Epithelial cell of esophagus (primary cell): ENCODE measurements around the gene MRTO4.
"Not testable (repeated sequence)": the region's sequence is repeated elsewhere in the genome, so short reads cannot be mapped to it uniquely, and the experiment has no call there.

Source experiments
- DNase-seq: peaks from one replicate; pipeline ENCODE4 v3.0.0; 2010; ENCODE audit warnings: low read depth
- H3K4me3 ChIP-seq: 2 replicates; pipeline ENCODE4 v1.5.1; 2011; ENCODE audit warnings: mild to moderate bottlenecking, low read length, control low read depth
- CTCF ChIP-seq: IDR thresholded peaks from 2 replicates; pipeline ENCODE4 v1.5.1; 2011; ENCODE audit warnings: low read depth, mild to moderate bottlenecking, low read length, control low read depth, inconsistent platforms; ENCODE audit not compliant: insufficient read depth; ENCODE audit errors: missing control alignments

MRTO4 gene

GRCh38 chr1:19229229-19229628, 22.4 kb upstream of the MRTO4 start:
- no peak for TF ChIP-seq CTCF
- no peak overlapping the region for H3K4me3 ChIP-seq
- DNase-seq = no peak

GRCh38 chr1:19229828-19230325, 21.7 kb upstream of the MRTO4 start:
- H3K4me3 ChIP-seq = no peak overlapping the region
- TF ChIP-seq CTCF = no peak
- no peak for DNase-seq

GRCh38 chr1:19231736-19232523, 19.7 kb upstream of the MRTO4 start:
- H3K4me3 ChIP-seq, DNase-seq: not testable (repeated sequence)

- peak; percentile 15 for TF ChIP-seq CTCF
- DNase-seq = no peak
- no peak overlapping the region for H3K4me3 ChIP-seq
Observed at GRCh38 chr1:19232524-19232846, 19.1 kb upstream of the MRTO4 start.

- no peak for TF ChIP-seq CTCF
Observed at GRCh38 chr1:19234224-19234623, 17.4 kb upstream of the MRTO4 start.

GRCh38 chr1:19239876-19240275, 11.7 kb upstream of the MRTO4 start:
- no peak for TF ChIP-seq CTCF
- no peak for DNase-seq

More at GRCh38 chr1:19234224-19234623, 17.4 kb upstream of the MRTO4 start:
- H3K4me3 ChIP-seq = no peak overlapping the region
- DNase-seq = no peak

GRCh38 chr1:19240673-19241538, 10.7 kb upstream of the MRTO4 start:
- DNase-seq = peak; percentile 75
- peak; percentile 94 for TF ChIP-seq CTCF

More at GRCh38 chr1:19239876-19240275, 11.7 kb upstream of the MRTO4 start:
- H3K4me3 ChIP-seq = no peak overlapping the region

More at GRCh38 chr1:19240673-19241538, 10.7 kb upstream of the MRTO4 start:
- H3K4me3 ChIP-seq = no peak overlapping the region
